GM12874 (cell line): ENCODE data around the gene UST.

ENCODE experiments used
- CTCF ChIP-seq: IDR thresholded peaks from 2 replicates; pipeline ENCODE4 v1.5.1; 2011; ENCODE audit warnings: low read depth, mild to moderate bottlenecking, control low read depth, low read length, moderate library complexity; ENCODE audit not compliant: insufficient read depth

UST gene

GRCh38 chr6:148761527-148762011 is 14.7 kb downstream of the UST start:
- TF ChIP-seq CTCF = no peak

DNA sequence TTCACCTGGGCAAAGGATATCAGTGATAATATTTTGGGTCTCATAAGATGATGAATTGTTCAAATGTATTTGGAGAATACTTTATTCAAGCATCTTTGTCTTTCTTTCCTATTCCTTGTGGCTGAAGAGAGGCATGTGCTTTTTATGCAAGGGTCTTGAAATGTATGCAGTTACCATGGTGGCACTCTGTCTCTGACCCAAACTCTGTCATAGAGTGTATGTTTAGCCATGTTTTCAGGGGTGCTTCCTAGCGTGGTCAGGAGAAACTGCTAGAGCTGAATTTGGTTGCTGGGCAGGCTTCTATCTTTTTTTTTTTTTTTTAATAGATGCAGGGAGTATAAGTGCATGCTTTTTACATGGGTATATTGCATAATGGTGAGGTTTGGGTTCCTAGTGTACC is 15.4 kb downstream of the UST start:
- no peak for TF ChIP-seq CTCF

DNA sequence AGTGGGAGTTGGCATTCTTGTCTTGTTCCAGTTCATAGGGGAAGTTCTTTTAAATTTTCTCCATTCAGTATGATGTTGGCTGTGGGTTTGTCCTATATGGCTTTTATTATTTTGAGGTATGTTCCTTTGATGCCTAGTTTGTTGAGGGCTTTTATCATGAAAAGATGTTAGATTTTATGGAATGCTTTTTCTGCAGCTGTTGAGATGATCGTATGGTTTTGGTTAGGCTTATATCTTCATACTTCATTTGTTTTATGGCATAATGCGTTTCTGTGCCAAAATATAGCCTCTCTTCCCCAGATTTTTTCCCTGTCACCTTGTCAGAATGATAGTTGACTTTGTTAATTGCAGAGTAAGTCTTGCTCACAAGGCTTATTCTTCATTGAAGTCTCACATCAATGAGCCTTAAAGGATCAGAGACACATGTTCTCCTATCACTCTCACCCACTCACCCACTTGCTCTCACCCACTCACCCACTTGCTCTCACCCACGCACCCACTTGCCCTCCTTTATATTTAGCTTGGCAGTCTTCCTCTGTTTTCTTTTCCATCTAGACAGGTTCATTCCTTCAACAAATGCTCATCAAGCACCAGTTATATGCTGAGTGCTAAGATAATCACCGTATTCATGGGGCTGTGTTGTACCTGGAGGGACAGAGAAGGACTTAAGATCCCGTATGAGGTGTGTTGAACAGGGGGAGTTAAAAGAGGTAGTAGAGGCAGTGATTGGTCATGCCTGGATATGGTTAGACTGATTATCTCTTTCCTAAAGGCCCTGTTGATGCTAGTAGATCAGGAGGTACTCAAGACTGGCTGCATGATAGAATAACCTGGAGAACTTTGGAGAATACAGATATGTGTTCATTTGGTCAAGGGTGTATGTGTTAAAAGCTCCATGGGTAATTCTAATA is 19.3 kb downstream of the UST start:
- no peak for TF ChIP-seq CTCF

GRCh38 chr6:148768646-148769270 is 21.9 kb downstream of the UST start:
- no peak for TF ChIP-seq CTCF

- TF ChIP-seq CTCF = no peak
Measured at GRCh38 chr6:148769304-148769968, 22.6 kb downstream of the UST start.

GRCh38 chr6:148770408-148771211 is 23.8 kb downstream of the UST start:
- TF ChIP-seq CTCF = no peak
